Lower leg skin (tissue), 4 donors: ENCODE data around the gene IL18BP. TPM values are rescaled to one million over a fixed set of nuclear protein-coding genes. Genes with fewer than 3 reads are reported as not detected.

Source experiments
- DNase-seq, 2 donors: peaks; one replicate each; pipeline ENCODE4 v3.0.0-alpha.2; 2019; ENCODE audit warnings: low spot score in 2 of 2
- H3K4me3 ChIP-seq: fragments of 200-600 bp; sonication (generic); 2 replicates; pipeline ENCODE4 v1.5.1; 2017; ENCODE audit warnings: mild to moderate bottlenecking, low read depth; ENCODE audit not compliant: poor library complexity, severe bottlenecking
- POLR2A ChIP-seq, 2 donors: fragments of 450-650 bp; IDR thresholded peaks; one replicate each; pipeline ENCODE4 v1.6.1; 2016 to 2017; ENCODE audit warnings: antibody characterized with exemption in 2 of 2, mild to moderate bottlenecking in 1 of 2, moderate library complexity in 1 of 2
- WGBS, 2 donors: methylation state at CpG; one replicate each; pipeline ENCODE4 v1.1.5; 2018; 5-methylcytosine and 5-hydroxymethylcytosine counted together
- intact Hi-C: fragments of 100-400 bp; cut with DNase I; formaldehyde crosslinking; loops from one replicate; pipeline ENCODE4 v1.15.0; 2023; ENCODE audit warnings: low total_unique reads
- total RNA-seq, 4 donors: library from RNA; depleted of rRNA; stranded (reverse); fragments of >200 nt; gene quantifications; one replicate each; pipeline ENCODE4 v1.1.0, GENCODE V29; 2016
- TF ChIP-seq, protein P1 (sequence below), 3 donors: fragments of 450-650 bp; IDR thresholded peaks; one replicate each; pipeline ENCODE4 v1.5.1; 2016; ENCODE audit warnings: antibody characterized with exemption in 3 of 3, mild to moderate bottlenecking in 3 of 3, moderate library complexity in 2 of 3

Gene IL18BP
- total RNA-seq = 1 to 10 TPM; 3.0 to 9.1 (median 5.6) TPM

- 70 to 71% methylated on average over 11 of the region's 11 CpGs for WGBS, 2 donors
- TF ChIP-seq, protein P1, sequence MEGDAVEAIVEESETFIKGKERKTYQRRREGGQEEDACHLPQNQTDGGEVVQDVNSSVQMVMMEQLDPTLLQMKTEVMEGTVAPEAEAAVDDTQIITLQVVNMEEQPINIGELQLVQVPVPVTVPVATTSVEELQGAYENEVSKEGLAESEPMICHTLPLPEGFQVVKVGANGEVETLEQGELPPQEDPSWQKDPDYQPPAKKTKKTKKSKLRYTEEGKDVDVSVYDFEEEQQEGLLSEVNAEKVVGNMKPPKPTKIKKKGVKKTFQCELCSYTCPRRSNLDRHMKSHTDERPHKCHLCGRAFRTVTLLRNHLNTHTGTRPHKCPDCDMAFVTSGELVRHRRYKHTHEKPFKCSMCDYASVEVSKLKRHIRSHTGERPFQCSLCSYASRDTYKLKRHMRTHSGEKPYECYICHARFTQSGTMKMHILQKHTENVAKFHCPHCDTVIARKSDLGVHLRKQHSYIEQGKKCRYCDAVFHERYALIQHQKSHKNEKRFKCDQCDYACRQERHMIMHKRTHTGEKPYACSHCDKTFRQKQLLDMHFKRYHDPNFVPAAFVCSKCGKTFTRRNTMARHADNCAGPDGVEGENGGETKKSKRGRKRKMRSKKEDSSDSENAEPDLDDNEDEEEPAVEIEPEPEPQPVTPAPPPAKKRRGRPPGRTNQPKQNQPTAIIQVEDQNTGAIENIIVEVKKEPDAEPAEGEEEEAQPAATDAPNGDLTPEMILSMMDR (IDR thresholded peaks at IDR 0.05) = no peak
- no peak for TF ChIP-seq POLR2A (IDR thresholded peaks at IDR 0.05)
- intact Hi-C loops = no loop called here
- no peak within 1 kb of the TSS for H3K4me3 ChIP-seq
- peak in 1 of 2 donors; percentile 84 for DNase-seq
These were observed at the start of gene IL18BP for GRCh38 chr11:71998649-71999310. Gene IL18BP, plus strand, starts transcription at chr11:71998909. Its CDS starts 1,076 bp downstream, at chr11:71999985.

DNA sequence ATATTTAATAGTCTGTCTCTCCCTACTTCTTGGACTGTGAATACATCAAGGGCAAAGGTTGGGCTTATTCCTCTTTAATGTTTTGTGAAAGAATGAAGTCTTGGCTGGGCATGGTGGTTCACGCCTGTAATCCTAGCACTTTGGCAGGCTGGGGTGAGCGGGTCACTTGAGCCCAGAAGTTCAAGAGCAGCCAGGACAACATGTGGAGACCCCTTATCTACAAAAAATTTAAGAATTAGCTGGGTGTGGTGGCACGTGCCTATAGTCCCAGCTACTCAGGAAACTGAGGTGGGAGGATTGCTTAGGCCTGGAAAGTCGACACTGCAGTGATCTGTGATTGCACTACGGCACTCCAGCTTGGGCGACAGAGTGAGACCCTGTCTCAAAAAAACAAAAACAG, 49.7 kb upstream of the IL18BP start:
- no peak overlapping the region for H3K4me3 ChIP-seq
- 92 to 99% methylated on average over 6 of the region's 6 CpGs for whole genome bisulfite sequencing, 2 donors
- DNase-seq = no peak
- TF ChIP-seq, protein P1 (IDR thresholded peaks at IDR 0.05) = no peak
- no peak for TF ChIP-seq POLR2A (IDR thresholded peaks at IDR 0.05)
- intact Hi-C loops = no loop called here

DNA sequence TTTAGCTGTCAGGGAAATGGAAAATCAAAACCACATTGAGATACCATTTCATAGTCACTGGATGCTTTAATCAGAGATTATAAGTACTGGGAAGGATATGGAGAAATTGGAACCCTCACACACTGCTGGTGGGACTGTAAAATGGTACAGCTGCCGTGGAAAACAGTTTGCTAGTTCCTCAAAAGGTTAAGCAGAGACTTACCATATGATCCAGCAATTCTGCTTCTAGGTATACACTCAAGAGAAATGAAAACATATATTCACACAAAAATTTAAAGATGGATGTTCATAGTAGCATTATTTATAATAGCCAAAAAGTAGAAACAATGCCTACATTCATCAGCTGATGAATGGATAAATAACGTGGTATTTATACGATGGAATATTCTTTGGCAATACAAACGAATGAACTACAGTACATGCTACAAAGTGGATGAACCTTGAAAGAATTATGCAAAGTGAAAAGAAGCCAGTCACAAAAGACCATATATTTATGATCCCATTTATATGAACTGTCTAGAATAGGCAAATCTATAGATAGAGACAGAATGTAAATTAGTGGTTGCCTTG, 46.9 kb upstream of the IL18BP start:
- DNase-seq = no peak
- TF ChIP-seq, protein P1 (IDR thresholded peaks at IDR 0.05) = no peak
- WGBS, 2 donors = 78 to 86% methylated on average over 4 of the region's 4 CpGs
- no peak overlapping the region for H3K4me3 ChIP-seq
- intact Hi-C loops = no loop called here

- DNase-seq = no peak
- intact Hi-C loops = no loop called here
- TF ChIP-seq POLR2A (IDR thresholded peaks at IDR 0.05) = no peak
- TF ChIP-seq, protein P1 (IDR thresholded peaks at IDR 0.05) = no peak
- 56 to 61% methylated on average over 3 of the region's 3 CpGs for WGBS, 2 donors
- H3K4me3 ChIP-seq = no peak overlapping the region
These were observed 42.7 kb upstream of the IL18BP start for GRCh38 chr11:71955898-71956456.

DNA sequence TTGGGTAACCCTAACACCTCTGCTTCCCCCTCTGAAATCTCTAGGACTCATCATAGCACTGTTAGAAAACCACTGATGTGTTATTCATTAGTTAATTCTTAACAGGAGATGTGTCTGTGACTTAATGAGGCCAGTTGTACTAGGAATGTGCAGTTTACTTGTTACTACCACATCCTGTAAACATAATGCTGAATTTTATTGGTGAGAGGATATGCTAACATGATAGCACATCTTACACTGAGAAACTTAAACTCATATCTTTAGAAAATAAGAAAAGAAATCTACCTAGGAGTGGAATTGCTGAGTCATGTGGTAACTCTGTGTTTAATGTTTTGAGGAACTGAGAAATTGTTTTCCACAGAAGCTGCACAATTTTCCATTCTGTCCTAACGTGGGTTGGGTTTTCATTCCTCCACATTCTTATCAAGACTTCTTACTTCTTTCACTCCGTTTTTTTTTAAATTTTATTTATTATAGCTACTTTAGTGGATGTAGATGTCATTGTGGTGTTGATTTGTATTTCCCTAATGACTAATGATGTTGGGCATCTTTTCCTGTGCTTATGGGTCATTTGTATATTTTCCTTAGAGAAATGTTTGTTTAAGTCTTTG, 36.2 kb upstream of the IL18BP start:
- intact Hi-C loops = no loop called here
- H3K4me3 ChIP-seq = no peak overlapping the region
- no peak for DNase-seq
- WGBS, 2 donors = 66 to 76% methylated on average over 2 of the region's 2 CpGs
- TF ChIP-seq, protein P1 (IDR thresholded peaks at IDR 0.05) = no peak
- TF ChIP-seq POLR2A (IDR thresholded peaks at IDR 0.05) = no peak
